Iris pigment epithelial cell (primary cell): ENCODE results near the gene ANKRD44.
A peak's percentile ranks its signal among the peaks of the same experiment; 100 is the strongest.
"Not testable (repeated sequence)": the region's sequence is repeated elsewhere in the genome, so short reads cannot be mapped to it uniquely, and the experiment has no call there.

Source experiments
- DNase-seq: peaks from one replicate; pipeline ENCODE4 v3.0.0-alpha.2; 2011; ENCODE audit warnings: low read depth

Gene ANKRD44

DNA sequence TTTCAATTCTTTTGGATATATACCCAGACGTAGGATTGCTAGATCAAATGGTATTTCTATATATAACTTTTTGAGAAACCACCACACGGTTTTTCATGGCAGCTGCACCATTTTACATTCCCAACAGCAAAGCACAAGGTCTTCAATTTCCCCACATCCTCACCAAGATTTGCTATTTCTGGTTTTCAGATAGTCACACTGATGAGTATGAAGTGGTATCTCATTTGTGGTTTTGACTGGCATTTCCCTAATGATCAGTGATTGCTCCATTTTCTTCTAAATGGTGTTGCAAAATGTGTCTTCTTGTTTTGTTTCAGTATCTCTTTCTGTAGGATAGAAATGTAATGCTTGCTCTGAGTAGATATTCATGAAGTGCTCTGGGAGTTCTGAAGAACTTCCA, 52.0 kb downstream of the ANKRD44 start:
- DNase-seq, result peak; percentile 62

DNA sequence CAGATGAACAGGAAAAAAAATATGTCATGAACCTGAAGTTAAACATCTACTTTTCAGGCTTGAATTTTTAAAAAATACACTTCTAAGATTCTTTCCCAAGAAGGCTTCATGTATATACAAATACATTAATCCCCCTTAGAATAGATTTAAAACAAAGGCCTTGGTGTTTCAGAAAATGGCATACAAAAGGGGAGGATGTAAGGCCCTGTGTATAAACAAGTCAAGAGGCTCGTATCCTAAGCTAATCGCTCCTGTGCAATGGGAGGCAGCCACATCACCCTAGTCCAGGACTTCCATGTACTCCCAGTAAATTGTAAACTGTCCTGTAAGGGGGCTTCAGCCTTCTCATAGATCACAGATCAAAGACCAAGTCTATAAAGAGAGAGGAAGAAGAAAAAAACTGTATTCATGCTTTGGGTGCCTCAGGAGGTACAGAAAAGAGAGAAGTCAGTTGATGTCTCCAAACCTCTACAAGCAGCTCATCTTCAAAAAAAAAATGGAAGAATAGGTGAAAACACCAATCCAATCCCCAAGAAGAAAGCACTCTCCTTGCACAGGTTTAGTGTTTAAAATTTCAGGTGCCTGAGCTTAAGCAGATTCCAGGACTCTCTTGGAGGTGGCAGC, 53.9 kb downstream of the ANKRD44 start:
- DNase-seq, result no peak

DNA sequence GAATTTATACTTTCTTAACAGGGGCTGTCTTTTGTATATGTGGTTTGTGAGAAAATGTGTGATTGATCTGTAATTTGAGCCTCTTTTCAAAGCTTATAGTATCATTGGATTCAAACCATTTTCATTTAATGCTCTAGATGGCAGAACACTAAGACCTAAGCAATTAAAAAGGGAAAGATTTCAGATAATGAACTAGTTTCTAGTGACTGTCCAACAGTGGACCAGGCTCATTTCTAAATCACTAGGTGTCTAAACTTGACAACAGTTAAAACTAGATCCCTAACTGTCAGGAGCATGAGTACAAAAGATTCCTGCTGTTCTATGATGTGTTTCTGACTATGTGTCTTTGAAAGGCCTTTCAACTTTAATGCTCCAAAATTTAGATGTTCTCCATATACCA, 54.6 kb downstream of the ANKRD44 start:
- no peak for DNase-seq

DNA sequence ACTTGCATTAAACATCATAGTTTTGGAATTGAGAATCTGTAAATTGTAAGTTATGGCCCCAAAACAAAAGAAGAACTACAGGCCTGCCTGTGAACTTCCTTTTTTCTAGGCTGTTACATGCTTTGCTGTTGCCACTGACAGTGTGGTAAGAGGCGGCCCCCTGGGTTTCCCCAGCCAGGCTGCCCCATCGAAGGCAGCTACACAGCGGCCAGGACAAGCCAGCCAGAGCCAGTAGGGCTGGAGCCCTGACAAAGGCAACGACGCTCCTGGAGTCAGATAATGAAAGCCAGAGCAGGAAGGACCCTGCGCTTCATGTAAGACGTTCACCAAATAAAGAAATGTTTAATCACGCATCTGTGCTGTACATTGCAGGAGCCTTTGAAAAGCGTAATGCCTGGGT, 55.0 kb downstream of the ANKRD44 start:
- peak; percentile 49 for DNase-seq

DNA sequence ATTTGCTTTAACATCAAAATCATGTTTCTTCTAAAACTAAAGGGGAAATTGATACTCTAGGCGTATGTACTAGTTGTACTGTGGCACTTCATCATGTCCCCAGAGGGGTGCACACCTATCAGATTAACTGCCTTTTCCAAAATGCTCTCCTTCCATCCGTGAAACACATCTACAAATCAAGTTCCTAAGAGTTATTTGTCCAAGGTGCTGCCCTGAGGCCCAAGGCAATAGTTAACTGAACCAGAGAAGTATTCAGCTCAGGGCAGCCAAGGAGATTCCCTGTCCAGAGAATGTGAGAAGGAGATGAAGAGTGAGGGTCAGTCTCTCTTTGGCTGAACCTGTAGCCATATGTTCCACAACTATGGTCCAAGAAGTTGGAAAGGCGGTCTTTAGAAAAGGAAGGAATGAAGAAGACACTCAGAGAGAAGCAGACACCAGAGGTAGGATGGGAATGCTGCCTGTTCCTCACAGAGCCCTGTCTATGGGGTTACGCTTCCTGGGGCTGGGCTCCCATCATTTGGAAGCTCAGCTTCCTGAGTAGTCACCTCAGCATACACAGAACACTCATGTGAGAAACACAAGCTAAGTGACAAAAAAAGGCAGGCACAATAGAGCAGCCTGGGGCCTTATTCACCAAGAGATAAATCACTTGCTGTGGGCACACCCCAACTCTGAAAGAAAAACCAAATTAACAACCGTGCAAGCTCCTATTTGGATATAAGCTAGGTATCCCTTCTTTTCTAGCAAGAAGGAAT, 55.6 kb downstream of the ANKRD44 start:
- no peak for DNase-seq

DNA sequence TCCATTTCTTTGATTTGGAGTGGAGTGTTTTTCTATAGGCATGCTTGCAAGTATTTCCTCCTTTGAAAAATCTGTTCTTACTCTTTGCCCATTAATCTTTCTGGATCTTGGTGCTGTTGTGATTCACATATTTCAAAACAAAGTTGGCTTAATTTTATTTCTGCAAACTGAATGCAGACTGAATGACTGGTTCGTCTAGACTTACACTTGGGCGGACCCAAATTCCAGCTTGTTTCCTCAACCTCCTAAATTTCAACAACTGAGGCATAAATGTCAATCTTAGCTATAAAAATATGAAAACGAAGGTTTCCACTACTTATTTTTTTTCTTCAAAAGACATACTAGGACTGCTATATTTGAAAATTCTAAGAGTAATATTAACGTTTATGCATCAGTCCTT, 59.0 kb downstream of the ANKRD44 start:
- DNase-seq, result peak; percentile 71

DNA sequence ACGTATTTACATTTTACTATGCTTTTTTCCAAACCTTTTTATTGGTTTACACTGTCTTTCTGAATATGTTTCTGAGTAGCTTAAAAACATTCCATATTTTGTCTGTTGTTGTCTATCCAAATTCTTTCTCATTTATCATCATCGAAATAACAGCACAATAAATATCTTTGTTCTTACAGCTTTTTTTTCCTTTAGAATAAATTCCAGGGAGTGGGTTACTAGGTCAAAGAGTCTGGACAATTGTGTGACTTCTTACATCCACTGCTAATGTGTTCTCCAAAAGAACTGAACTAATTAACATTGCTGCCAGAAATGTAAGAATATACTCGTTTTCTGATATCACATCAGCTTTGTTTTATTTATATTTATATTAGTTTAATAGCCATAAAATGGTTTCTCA, 59.4 kb downstream of the ANKRD44 start:
- no peak for DNase-seq

DNA sequence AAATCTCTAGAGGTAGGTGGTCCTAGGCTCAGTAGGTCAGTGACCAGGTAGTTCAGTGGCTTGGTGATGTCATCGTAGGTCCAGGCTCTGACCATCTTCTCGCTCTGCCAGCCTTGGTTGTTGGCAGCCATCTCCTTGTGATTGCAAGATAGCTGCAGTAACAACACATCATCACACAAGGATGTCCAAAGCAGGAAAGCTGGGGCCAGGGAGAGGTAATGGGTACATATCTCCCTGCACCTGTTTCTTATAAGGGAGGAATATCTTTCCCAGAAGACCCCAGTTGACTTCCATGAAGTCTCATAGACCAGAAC, 60.5 kb downstream of the ANKRD44 start:
- DNase-seq, result no peak

DNA sequence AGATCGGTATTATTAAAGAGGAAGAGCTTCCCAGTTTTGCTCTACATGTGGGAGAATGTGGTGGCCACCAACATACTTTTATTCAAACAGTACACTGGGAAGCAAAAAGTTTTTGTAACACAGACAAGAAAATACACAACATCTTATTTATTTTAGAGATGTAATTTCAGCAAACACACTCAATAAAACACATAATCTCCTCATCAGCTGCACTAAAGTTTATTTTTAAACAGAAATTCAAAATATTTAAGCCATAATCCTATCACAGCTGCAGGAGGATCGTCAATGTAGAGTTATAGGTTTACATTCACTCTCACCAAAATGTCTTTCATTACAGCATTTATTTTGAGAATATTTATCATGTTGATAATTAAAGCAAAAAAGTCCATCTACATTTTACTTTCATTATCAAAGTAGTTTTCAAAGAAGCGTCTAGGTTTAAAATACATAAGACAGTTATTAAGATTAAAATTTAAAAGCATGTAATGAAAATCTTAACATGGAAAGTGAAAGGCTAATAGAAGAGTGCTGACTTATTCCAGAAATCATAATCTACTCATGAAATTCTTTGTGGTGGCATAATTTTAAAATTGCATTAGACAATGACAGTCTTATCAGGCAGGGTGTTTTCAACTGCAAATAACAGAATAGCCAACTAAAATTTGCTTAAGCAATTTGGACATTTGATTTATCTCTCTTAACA, 61.0 kb downstream of the ANKRD44 start:
- DNase-seq, result no peak

DNA sequence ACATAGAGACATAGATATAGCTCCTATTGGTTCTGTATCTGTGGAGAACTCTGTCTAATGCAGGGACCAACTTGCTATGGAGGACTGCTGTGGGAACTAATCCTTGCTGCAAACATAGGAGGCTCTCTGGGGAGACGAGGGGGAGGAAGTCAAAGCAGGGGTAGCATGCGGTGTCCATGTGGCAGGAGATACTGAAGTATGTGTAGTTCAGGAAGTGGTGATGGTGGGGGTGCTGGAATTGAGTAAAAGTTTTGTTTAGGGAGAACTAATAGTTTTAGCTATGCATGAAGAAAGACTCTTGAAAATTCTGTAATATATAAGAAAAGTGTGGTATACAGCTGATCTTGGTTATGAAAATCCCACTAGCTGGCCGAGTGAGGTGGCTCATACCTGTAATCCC, 62.0 kb downstream of the ANKRD44 start:
- peak; percentile 42 for DNase-seq

DNA sequence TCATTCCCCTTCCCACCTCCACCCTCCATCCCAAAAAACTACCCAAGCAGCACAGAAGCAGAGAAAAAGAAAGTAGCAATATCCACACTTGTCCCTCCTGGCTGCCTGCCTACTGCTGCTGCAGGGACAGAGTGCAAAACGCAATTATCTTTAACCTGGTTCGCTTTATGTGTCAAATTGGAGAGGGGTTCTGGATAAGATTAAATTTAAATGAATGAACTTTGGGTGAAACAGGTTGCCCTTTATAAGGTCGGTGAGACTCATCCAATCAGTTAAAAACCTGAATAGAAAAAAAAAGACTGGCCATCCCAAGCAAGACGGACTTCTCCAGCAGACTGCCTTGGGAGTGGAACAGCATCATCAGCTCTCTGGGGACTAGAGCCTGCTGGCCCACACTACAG, 62.6 kb downstream of the ANKRD44 start:
- no peak for DNase-seq

DNA sequence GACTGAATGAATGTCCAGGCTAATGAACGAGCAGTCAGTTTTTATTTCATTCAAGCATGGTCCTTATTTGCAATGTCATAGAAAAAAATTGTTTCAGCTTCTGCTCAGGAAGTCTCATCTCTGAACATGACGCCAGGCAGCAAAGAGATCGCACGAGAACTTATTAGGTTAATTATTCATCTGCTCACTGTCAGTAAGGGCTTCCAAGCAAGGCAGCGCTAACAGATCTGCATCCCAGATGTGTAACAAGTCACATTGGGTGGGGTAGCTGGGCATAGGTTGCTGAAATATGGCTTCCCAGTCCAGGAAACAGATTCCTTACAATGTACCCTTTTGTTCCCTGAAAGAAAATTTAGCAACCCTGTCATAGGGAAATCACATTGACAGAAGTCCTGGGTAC, 63.5 kb downstream of the ANKRD44 start:
- no peak for DNase-seq

DNA sequence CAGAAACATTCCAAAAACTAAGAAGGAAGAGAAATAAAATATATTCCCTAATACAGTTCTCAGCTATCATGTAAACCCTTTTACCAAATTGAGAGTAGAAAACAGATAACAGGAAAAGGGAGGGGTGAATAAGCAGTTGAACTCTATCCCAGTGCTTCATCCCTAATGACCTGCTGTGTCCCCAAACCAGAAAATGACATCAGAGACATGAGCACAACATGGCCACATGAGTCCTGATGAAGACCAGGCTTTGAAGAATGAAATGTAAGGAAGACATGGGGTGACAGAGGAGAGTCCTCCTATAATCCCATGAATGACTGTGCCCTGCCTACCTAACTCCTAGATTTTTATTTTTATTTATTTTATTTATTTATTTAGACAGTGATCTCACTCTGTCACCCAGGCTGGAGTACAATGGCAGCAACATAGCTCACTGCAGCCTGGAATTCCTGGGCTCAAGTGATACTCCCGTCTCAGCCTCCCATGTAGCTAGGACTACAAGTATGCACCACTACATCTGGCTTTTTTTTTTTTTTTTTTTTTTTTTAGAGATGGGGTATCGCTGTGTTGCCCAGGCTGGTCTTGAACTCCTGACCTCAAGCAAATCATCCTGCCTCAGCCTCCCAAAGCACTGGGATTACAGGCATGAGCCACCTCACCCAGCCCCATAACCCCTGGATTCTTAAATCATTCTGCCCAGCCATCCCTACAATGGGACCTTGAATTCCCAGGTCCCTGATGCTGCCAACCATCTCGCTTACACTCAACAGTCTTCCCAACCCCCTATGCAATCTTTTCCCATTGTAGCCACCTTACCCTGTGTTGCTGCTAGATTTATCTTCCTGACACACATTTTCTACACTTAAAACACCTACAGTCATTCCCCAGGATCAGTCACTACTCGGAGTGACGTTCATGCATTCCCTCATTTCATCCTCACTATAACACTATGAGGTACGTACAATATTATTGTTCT, 64.5 kb downstream of the ANKRD44 start:
- DNase-seq, result no peak

DNA sequence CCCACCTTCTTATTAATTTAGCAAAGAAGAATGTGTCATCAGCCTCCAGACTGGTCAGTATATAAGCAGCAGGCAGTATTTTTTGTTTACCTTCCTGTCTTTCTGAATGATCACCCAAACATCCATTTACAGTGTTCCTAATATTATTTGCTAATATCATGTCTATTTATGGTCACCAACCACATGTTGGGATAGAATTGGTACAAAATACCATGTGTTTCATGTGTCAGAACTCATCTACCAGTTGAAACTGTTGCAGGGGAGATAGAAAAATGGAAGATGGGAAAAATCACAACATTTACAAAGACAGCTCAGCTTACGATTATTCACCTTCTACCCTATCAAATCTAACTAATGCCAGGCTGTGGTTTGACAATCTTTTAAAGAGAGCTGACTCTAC, 66.2 kb downstream of the ANKRD44 start:
- DNase-seq, result no peak

DNA sequence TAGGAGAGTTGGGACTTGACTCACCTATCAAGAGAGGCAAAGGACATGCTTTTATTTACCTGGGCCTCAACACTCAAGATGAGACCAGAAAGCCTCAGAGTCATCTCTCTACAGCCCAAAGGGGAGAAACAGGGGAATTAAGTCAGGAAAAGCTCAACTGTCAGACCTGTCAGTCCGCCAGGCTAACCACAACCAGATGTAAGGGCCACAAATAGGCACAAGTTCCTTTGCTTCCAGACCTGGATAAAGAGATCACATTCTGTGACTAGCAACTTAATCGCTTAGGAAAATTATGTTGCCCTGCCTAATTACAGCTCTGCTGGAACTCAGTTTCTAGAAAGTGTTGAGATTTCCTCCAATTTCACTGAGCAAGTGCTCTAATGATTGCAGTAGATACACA, 67.9 kb downstream of the ANKRD44 start:
- no peak for DNase-seq

DNA sequence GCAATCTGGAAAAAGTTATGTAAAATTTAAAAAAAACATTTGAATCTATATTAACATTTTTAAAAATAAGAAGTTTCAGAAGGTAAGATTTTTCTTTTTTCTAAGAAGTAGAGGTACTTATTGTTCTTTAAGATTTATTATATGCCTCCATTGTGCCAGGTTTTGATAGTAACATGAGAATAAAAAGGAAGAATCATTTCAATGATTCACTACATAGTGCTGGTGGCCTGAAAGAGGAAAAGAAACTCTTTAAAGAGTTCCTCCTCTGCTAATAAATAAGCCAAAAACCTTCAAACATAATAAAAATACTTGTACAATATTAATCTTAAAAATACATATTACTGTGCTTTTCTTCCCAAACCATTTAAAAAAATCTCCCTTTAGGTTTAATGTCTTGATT, 69.0 kb downstream of the ANKRD44 start:
- no peak for DNase-seq

DNA sequence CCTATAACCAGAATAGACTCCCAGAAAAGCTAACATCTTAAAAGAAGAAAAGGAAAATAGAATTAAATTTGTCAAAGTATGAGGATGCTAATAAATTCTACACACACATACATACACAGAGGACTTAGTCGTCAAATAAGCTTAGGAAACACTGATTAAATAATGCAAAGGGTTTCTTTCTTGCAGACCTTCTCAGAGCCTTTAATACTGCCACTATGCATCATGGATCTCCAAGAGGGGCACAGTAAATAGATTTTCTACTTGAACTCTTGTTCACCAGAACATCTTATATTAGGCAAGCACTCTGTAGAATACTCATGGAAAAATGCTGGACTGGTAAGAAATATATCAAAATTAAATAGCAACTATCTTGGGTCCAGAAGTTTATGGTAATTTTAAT, 69.4 kb downstream of the ANKRD44 start:
- DNase-seq, result no peak

DNA sequence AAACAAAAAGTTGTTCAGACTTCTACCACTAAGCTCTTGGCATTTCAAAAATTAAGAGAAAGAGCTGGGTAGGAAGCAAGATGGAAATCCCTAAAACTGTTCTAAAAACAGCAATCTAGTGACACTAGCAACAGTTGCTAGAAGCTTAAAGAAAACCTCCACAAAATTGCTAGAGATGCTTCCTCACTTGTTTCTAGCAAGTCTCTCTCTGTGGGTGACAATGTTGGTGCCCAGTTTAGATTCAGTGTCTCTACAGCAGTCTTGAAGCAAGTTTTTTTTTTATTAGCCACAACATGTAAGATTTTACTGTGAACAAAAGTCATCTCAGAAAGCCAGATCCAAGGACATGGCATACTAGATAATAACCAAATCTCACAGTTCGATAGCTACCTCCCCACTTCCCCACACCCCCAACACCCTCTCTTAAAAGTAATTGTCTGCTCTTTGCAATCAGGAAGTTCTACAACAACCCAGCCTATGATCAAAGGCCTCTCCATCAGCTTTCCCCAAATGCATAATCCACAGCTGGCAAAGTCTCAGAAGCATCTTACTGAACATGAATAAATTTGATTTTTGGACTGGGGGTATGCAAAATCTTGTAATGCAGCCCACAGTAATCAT, 70.0 kb downstream of the ANKRD44 start:
- DNase-seq, result no peak

DNA sequence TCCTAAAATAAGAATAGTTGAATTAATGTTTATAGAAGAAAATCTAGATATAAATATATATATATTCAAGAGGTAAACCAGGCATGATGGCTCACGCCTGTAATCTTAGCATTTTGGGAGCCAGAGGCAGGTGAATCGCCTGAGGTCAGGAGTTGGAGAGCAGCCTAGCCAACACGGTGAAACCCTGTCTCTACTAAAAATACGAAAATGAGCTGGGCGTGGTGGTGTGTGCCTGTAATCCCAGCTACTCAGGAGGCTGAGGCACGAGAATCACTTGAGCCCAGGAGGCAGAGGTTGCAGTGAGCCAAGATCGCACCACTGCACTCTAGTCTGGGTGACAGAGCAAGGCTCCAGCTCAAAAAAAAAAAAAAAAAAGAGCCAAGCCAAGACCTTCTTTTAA, 70.6 kb downstream of the ANKRD44 start:
- DNase-seq, result not testable (repeated sequence)

DNA sequence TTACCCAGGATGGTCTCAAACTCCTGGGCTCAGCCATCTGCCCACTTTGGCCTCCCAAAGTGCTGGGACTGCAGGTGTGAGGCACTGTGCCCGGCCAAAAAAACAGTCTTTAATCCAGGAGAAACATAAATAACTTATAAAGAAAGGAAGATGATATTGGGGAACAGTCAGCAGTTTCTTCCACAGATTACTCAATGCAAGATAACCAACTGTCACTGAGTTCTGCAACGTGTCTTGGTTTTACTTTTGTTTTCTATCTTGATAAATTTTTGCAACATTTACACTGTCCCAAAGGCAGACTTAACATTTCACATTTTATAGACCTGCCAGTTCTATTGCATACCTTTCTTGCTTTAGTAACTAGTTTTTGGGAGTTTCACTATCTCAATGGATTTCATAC, 71.1 kb downstream of the ANKRD44 start:
- peak; percentile 11 for DNase-seq

DNA sequence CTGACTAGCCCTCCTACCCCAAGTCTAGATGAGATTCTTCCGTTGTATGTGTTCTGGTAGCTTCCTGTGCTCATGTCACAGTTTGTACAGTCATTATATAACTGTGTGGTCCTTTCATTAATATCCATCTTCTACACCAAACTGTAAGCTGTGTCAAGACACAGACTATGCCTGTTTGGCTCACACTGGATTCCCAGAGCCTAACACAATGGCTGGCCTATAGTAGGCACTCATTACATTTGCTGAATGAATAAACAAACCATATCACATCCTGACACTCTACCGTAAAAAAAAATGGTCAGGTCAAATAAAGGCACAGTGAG, 72.6 kb downstream of the ANKRD44 start:
- DNase-seq, result no peak
